Epithelial cell of esophagus (primary cell): Measurements from ENCODE around the gene GADD45B.

ENCODE experiments used
- DNase-seq: peaks from one replicate; pipeline ENCODE4 v3.0.0; 2010; ENCODE audit warnings: low read depth
- H3K4me3 ChIP-seq: 2 replicates; pipeline ENCODE4 v1.5.1; 2011; ENCODE audit warnings: mild to moderate bottlenecking, low read length, control low read depth
- CTCF ChIP-seq: IDR thresholded peaks from 2 replicates; pipeline ENCODE4 v1.5.1; 2011; ENCODE audit warnings: low read depth, mild to moderate bottlenecking, low read length, control low read depth, inconsistent platforms; ENCODE audit not compliant: insufficient read depth; ENCODE audit errors: missing control alignments

Gene GADD45B

GRCh38 chr19:2429917-2430535 lies 45.9 kb upstream of the GADD45B start:
- no peak for DNase-seq
- TF ChIP-seq CTCF = no peak
- no peak overlapping the region for H3K4me3 ChIP-seq

GRCh38 chr19:2431318-2432055 lies 44.4 kb upstream of the GADD45B start:
- H3K4me3 ChIP-seq = no peak overlapping the region
- DNase-seq = no peak
- TF ChIP-seq CTCF = no peak

GRCh38 chr19:2432131-2432848 lies 43.6 kb upstream of the GADD45B start:
- TF ChIP-seq CTCF = no peak
- H3K4me3 ChIP-seq = no peak overlapping the region
- DNase-seq = no peak

- H3K4me3 ChIP-seq = no peak overlapping the region
- no peak for DNase-seq
- no peak for TF ChIP-seq CTCF
Measured at GRCh38 chr19:2433854-2434253, 42.1 kb upstream of the GADD45B start.

- TF ChIP-seq CTCF = no peak
Measured at GRCh38 chr19:2434267-2434666, 41.7 kb upstream of the GADD45B start.

GRCh38 chr19:2434721-2435265 lies 41.1 kb upstream of the GADD45B start:
- TF ChIP-seq CTCF = no peak
- H3K4me3 ChIP-seq = no peak overlapping the region
- DNase-seq = no peak

More at GRCh38 chr19:2434267-2434666, 41.7 kb upstream of the GADD45B start:
- no peak overlapping the region for H3K4me3 ChIP-seq
- no peak for DNase-seq
